GM19035 (cell line): ENCODE measurements around the gene TALDO1.

Experiments
- ATAC-seq: cut with Tn5 transposase; IDR thresholded peaks from one replicate; pipeline ENCODE4 v1.9.1; 2021; ENCODE audit not compliant: unreplicated experiment

TALDO1 gene

GRCh38 chr11:767238-767637, 20.0 kb downstream of the TALDO1 start:
- ATAC-seq, result no peak

- no peak for ATAC-seq
Measured at GRCh38 chr11:769887-770641, 22.8 kb downstream of the TALDO1 start.

- no peak for ATAC-seq
Measured at GRCh38 chr11:770642-771616, 23.7 kb downstream of the TALDO1 start.

GRCh38 chr11:771617-772204, 24.4 kb downstream of the TALDO1 start:
- no peak for ATAC-seq

- ATAC-seq, result no peak
Measured at GRCh38 chr11:772429-773390, 25.4 kb downstream of the TALDO1 start.

- no peak for ATAC-seq
Measured at GRCh38 chr11:773425-773824, 26.2 kb downstream of the TALDO1 start.

- no peak for ATAC-seq
Measured at GRCh38 chr11:773830-774229, 26.6 kb downstream of the TALDO1 start.

- no peak for ATAC-seq
Measured at GRCh38 chr11:774873-775592, 27.8 kb downstream of the TALDO1 start.

GRCh38 chr11:776263-776560, 28.9 kb downstream of the TALDO1 start:
- ATAC-seq, result no peak

GRCh38 chr11:776561-777287, 29.5 kb downstream of the TALDO1 start:
- ATAC-seq, result peak; percentile 35

GRCh38 chr11:777288-778255, 30.3 kb downstream of the TALDO1 start, which contains the start of gene GATD1:
Gene GATD1, minus strand, starts transcription at chr11:777487. Its CDS starts 25 bp downstream, at chr11:777462.
- ATAC-seq, result peak; percentile 83

- ATAC-seq, result no peak
Measured at GRCh38 chr11:778976-779954, 32.0 kb downstream of the TALDO1 start.

- no peak for ATAC-seq
Measured at GRCh38 chr11:779955-780532, 32.8 kb downstream of the TALDO1 start.

GRCh38 chr11:782264-783174, 35.3 kb downstream of the TALDO1 start:
- ATAC-seq, result no peak

- ATAC-seq, result no peak
Measured at GRCh38 chr11:783581-784015, 36.3 kb downstream of the TALDO1 start.
